HG03064 (cell line): ENCODE data around the gene GTF2IRD1.
"Not testable (repeated sequence)": the region's sequence is repeated elsewhere in the genome, so short reads cannot be mapped to it uniquely, and the experiment has no call there.

Experiments used
- ATAC-seq: cut with Tn5 transposase; IDR thresholded peaks from one replicate; pipeline ENCODE4 v1.9.1; 2021; ENCODE audit warnings: low read depth; ENCODE audit not compliant: unreplicated experiment

Gene GTF2IRD1

DNA sequence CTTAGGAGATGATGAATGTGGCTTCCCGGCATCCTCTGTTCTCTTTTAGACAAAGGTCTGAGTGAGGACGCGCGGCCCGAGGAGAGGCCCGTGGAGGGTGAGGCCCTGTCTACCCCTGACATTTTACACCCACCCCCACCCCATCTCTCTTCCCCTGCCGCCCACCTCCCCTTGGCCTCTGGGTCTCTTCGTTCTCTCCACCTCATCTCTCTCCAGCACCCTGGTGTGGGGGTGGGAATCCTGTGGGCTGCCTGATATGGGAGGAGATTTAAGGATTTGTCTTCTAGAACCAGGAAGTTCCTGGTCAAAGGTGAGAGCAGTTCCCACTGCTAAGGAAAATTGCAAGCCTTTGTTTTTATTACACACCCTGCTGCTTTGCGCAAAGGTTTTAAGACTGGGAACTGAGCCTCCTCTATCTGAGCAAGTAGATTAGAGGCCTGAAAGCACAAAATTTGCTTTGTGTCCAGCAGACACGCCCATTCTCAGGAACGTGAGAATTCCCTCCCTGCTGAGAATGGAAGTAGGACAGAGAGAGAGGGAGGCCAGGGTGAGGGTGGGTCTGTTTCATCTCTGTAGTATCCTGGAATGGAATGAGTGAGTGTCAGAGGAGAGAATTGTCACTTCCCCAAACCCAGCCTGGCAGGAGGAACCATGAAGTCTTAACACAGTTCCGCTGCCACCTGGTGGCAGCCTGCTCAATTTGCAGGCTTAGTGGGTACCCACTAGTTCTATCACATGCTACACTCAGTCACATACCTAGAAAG is 91.2 kb downstream of the GTF2IRD1 start:
- no peak for ATAC-seq

GRCh38 chr7:74545921-74546320 is 92.2 kb downstream of the GTF2IRD1 start:
- no peak for ATAC-seq

- ATAC-seq, result not testable (repeated sequence)
Observed at GRCh38 chr7:74553596-74554012, 99.9 kb downstream of the GTF2IRD1 start.

GRCh38 chr7:74554178-74554577 is 100.5 kb downstream of the GTF2IRD1 start:
- no peak for ATAC-seq

GRCh38 chr7:74560086-74560719 is 106.5 kb downstream of the GTF2IRD1 start:
- ATAC-seq, result no peak

GRCh38 chr7:74561898-74562613 is 108.3 kb downstream of the GTF2IRD1 start:
- ATAC-seq, result no peak

- ATAC-seq, result not testable (repeated sequence)
Observed at GRCh38 chr7:74563639-74564038, 109.9 kb downstream of the GTF2IRD1 start.

DNA sequence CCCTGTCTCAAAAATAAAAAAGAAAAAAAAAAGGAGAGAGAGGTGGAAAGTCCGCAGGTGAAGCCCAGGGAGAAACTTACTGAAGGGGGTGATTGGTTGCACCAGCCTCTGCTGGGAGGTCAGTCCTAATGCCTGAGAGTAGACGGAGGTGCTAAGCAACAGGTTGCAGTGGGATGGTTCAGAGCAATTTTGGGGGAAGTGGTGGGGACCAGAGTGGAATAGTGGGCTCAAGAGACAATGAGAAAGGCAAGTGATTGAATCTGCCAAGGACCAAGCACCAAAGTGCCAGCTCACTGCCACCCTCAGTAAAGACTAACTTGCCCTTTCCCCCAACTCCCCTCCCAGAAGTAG is 113.6 kb downstream of the GTF2IRD1 start:
- no peak for ATAC-seq

GRCh38 chr7:74568658-74569057 is 115.0 kb downstream of the GTF2IRD1 start:
- ATAC-seq, result no peak

GRCh38 chr7:74569501-74570075 is 115.9 kb downstream of the GTF2IRD1 start:
- ATAC-seq, result no peak

DNA sequence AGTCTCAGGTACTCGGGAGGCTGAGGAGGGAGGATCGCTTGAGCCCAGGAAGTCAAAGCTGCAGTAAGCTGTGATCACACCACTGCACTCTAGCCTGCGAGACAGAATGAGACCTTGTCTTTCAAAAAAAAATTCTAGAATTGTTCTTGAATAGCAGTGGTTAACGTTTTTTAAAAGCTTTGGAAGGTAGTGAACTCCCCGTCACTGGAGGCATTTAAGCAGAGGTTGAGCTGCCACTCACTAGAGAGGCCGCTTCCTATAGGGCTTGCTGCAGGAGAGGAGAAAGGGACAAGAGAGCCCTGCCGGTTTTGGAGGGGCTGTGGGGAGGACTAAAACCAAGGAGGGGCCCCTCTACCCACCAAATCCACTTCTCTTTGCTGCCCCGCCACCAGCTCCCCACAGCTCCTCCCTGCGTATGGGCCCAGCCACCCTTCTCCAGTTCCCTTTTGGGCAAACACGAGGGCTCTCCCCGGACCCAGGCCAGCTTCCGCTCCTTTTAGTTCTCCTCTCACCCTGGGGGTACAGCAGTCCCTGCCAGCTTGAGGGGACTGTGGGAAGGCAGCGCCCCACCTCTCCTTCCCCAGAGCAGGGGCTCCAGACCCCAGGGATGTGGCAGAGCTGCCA is 116.9 kb downstream of the GTF2IRD1 start:
- ATAC-seq, result no peak

GRCh38 chr7:74572301-74572979 is 118.7 kb downstream of the GTF2IRD1 start:
- ATAC-seq, result no peak

DNA sequence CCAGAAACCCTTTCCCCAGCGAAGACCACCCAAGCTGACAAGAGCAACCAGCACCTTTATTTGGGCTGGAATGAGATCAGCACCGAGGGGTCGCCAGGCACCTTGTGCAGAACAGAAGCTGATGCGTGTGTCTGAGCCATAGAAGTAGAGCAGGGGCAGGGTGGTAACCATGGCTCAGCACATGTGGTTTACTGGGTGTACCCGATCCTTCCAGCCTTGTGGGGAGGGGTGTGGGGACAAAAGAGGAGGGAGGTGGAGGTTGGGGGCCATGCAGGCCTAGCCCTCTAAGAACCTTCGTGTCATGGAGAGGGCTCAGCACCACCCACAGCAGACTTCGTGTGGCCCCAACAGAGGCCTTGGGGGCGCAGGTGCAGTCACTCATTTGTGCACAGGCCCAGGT is 119.8 kb downstream of the GTF2IRD1 start:
- ATAC-seq, result no peak

DNA sequence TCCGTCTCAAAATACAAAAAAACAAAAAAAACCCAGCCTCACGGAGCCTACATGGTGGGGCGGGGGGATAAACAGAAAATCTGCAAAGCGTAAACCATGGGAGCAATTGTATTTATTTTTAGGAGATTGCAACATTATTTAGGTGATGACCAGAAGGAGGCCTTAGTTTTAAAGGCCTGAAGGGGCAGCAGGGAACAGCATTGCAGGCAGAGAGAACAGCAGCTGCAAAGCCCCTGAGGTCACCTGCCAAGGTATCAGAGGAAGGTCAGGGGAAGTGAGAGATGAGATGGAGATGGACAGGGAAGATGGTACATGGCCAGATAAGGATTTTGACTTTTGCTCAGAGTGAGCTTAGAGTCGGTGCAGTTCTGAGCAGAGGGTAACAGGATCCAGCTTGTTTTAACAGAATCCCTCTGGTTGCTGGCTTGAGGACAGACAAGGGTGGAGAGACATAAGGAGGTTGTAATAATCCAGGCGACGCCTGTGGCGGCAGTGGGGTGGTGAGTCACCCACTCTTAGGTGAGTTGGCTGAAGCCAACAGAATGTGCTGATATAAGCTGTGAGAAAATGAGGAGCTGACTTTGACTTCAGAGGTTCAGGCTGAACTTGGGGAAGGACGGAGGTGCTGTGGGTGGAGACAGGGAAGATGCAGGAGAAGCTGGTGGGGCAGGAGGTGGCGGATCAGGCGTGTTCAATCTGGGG is 121.5 kb downstream of the GTF2IRD1 start:
- no peak for ATAC-seq

DNA sequence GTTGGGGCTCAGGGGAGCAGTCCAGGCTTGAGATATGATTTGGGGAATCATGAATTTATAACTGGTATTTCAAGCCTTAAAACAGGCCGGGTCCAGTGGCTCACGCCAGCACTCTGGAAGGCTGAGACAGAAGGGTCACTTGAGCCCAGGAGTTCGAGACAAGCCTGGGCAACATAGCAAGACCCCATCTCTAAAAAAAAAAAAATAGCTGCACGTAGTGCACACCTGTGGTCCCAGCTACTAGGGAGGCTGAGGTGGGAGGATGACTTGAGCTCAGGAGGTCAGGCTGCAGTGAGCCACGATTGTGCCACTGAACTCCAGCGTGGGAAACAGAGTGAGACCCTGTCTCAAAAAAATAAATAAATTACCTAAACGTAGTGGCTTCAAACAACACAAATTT is 122.1 kb downstream of the GTF2IRD1 start:
- ATAC-seq, result no peak

DNA sequence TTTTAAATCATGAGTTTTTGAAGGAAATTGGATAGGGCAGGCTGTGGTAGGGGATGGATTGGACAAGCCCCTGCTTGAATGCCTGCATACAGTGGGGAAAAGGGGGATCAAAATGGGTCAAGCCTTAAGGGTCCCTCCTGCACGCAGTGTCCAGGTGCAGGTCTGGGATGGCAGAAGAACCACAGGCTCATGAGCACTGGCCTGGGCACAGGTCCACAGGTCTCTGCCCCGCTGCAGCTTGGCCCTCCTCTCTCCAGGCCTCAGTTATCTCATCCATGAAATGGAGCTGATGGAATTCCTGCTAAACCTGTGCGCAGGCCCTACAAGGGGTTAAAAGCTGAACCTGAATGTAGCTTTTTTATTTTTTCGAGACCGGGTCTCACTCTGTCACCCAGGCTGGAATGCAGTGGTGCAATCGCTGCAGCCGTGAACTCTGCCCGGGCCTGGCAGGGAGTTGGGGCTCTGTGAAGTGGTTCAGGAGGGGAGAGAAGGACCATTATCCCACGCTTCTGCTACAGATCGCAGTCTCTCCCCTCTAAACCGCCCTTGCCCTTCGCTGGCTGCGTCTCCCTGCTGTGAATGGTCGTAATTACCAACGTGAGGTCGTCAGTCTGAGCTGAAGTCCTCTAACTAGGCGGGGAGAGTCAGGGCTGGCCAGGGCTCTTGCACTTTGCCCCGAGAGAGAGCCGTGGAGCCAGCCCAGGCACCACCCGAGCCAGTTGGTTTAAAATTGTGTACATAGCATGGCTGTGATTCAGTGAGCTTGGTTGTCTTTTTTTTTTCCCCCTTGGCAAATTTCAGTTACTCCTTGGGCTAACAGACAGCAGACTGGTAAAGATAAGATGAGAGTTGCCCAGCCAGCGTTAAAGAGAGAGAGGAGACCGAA is 126.3 kb downstream of the GTF2IRD1 start:
- no peak for ATAC-seq

- ATAC-seq, result no peak
Observed at GRCh38 chr7:74581916-74582440, 128.3 kb downstream of the GTF2IRD1 start.

DNA sequence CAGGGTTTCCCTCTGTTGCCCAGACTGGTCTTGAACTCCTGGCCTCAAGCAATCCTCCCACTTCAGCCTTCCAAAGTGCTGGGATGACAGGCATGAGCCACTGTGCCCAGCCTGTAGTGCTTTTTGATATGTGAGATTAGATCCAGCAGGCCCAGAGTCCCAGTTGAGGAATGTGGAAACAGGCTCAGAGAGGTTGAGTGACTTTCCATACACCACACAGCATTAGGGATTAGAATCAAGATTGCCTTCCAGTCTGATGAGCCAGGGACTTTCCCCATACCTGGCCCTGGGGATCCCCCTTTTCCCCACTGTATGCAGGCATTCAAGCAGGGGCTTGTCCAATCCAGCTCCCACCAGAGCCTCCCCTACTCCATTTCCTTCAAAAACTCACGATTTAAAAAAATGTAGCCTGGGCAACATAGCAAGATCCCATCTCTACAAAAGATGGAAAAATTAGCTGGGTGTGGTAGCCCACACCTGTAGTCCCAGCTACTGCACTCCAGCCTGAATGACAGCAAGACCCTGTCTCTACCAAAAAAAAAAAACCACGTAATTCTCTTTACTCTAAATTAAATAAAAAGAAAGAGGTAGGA is 128.8 kb downstream of the GTF2IRD1 start:
- ATAC-seq, result no peak
